GM12878 (cell line): ENCODE data around the gene XNDC1N. TPM values are rescaled to one million over a fixed set of nuclear protein-coding genes. Genes with fewer than 3 reads are reported as not detected.

Source experiments
- BCL3 ChIP-seq: IDR thresholded peaks from 2 replicates; pipeline ENCODE4 v1.6.1; 2011; ENCODE audit warnings: borderline replicate concordance, low read depth, mild to moderate bottlenecking, moderate library complexity, low read length; ENCODE audit not compliant: insufficient read depth, poor library complexity, severe bottlenecking
- CBX5 ChIP-seq: sonication (generic); IDR thresholded peaks from 2 replicates; pipeline ENCODE4 v1.6.1; 2016; ENCODE audit warnings: low read depth, moderate library complexity, mild to moderate bottlenecking, inconsistent platforms
- CEBPZ ChIP-seq: fragments of 150-350 bp; IDR thresholded peaks from 2 replicates; pipeline ENCODE4 v1.6.1; 2016; ENCODE audit warnings: low read depth, low read length
- CREB1 ChIP-seq: IDR thresholded peaks from 2 replicates; pipeline ENCODE4 v1.6.1; 2012; ENCODE audit warnings: low read depth, mild to moderate bottlenecking, inconsistent platforms
- FOXK2 ChIP-seq: fragments of 450-650 bp; IDR thresholded peaks from 2 replicates; pipeline ENCODE4 v1.6.1; 2017; ENCODE audit warnings: mild to moderate bottlenecking, moderate library complexity
- IRF3 ChIP-seq: fragments of 450-650 bp; IDR thresholded peaks from 2 replicates; pipeline ENCODE4 v1.6.1; 2014; ENCODE audit warnings: mild to moderate bottlenecking
- JUNB ChIP-seq: IDR thresholded peaks from 2 replicates; pipeline ENCODE4 v1.6.1; 2016; ENCODE audit warnings: antibody characterized with exemption, mild to moderate bottlenecking
- NFIC ChIP-seq: IDR thresholded peaks from 2 replicates; pipeline ENCODE4 v1.6.1; 2012; ENCODE audit warnings: low read depth, mild to moderate bottlenecking, inconsistent platforms, low read length, moderate library complexity
- NFYB ChIP-seq: IDR thresholded peaks from 2 replicates; pipeline ENCODE4 v1.6.1; 2011; ENCODE audit warnings: low read depth, mild to moderate bottlenecking, low read length, improper control_type of control experiment, moderate library complexity; ENCODE audit not compliant: insufficient read depth
- RELA ChIP-seq: fragments of 450-650 bp; IDR thresholded peaks from 2 replicates; pipeline ENCODE4 v1.8.0; 2014; ENCODE audit warnings: borderline replicate concordance; ENCODE audit not compliant: partially characterized antibody
- RELB ChIP-seq: fragments of 450-650 bp; IDR thresholded peaks from 2 replicates; pipeline ENCODE4 v1.6.1; 2017; ENCODE audit warnings: low read depth, mild to moderate bottlenecking, moderate library complexity
- SPI1 ChIP-seq: IDR thresholded peaks from 2 replicates; pipeline ENCODE4 v1.6.1; 2011; ENCODE audit warnings: low read depth, mild to moderate bottlenecking, low read length, moderate library complexity, borderline replicate concordance; ENCODE audit not compliant: insufficient read depth
- SUZ12 ChIP-seq: fragments of 200-600 bp; sonication (generic); IDR thresholded peaks from one replicate; pipeline ENCODE4 v1.6.1; 2018; ENCODE audit warnings: antibody characterized with exemption, mild to moderate bottlenecking; ENCODE audit not compliant: unreplicated experiment
- TARDBP ChIP-seq: IDR thresholded peaks from 2 replicates; pipeline ENCODE4 v1.6.1; 2016; ENCODE audit warnings: borderline replicate concordance
- USF2 ChIP-seq: IDR thresholded peaks from 2 replicates; pipeline ENCODE4 v1.6.1; 2011; ENCODE audit warnings: low read depth, low read length, improper control_type of control experiment, borderline replicate concordance
- ZBED1 ChIP-seq: IDR thresholded peaks from 2 replicates; pipeline ENCODE4 v1.6.1; 2016; ENCODE audit warnings: borderline replicate concordance
- ZBTB4 ChIP-seq: fragments of 450-650 bp; formaldehyde crosslinking; IDR thresholded peaks from 2 replicates; pipeline ENCODE4 v1.4.0; 2022; ENCODE audit warnings: mild to moderate bottlenecking, moderate library complexity
- ZZZ3 ChIP-seq: IDR thresholded peaks from 2 replicates; pipeline ENCODE4 v1.6.1; 2011; ENCODE audit warnings: low read depth; ENCODE audit not compliant: control insufficient read depth, insufficient read length
- polyA plus RNA-seq, 11 experiments: library from polyadenylated mRNA; depleted of rRNA in 4 of 11; unstranded in 6 of 11; stranded (reverse) in 5 of 11; fragments of >200 nt; fragmentation: Nextera tagmentation in 4 of 11; fragmentation: Illumina TruSeq in 1 of 11; extraction: Ambion mirVana in 4 of 11; extraction: Trizol in 1 of 11; gene quantifications; 1 replicate in 1 of 11; 2 replicates in 10 of 11; pipeline versions ENCODE4 v1.2.1 to v1.2.3, GENCODE V29; 2011 to 2016; ENCODE audit warnings: inconsistent platforms in 2 of 11, missing spikeins in 2 of 11, low read depth in 1 of 11
- total RNA-seq, 4 experiments: library from RNA; depleted of rRNA in 3 of 4; stranded (reverse); fragments of >200 nt in 3 of 4; fragmentation: Illumina TruSeq in 1 of 4; extraction: Trizol in 1 of 4; gene quantifications; 2 replicates each; pipeline versions ENCODE4 v1.2.1 to v1.2.3, GENCODE V29; 2013 to 2021

Gene XNDC1N
- total and polyA plus RNA-seq, 10 of the 15 experiments (the other 5 are each of a cell fraction or from before 2014, with no cell fraction given), result 5.7 to 13.7 (median 9.8) TPM

GRCh38 chr11:71962428-71963038 is 34.1 kb upstream of the XNDC1N start (continued):
- no peak for TF ChIP-seq RELA
- no peak for TF ChIP-seq NFYB
- TF ChIP-seq ZZZ3, result no peak
- no peak for TF ChIP-seq CREB1
- TF ChIP-seq NFIC, result peak; percentile 90
- TF ChIP-seq FOXK2, result no peak
- TF ChIP-seq TARDBP, result no peak
- TF ChIP-seq JUNB, result peak; percentile 68
- no peak for TF ChIP-seq CEBPZ
- no peak for TF ChIP-seq IRF3
- peak; percentile 92 for TF ChIP-seq SPI1
- 0 out of 2 replicates have a peak, but pooled peaks have one; percentile 65 for TF ChIP-seq ZBED1
- TF ChIP-seq SUZ12, result no peak
- no peak for TF ChIP-seq ZBTB4
- no peak for TF ChIP-seq CBX5
- peak; percentile 99 for TF ChIP-seq RELB
- no peak for TF ChIP-seq USF2
- TF ChIP-seq BCL3, result no peak
